Superior temporal gyrus (tissue), 1 donor: ENCODE data around the gene MRPL41.
A peak's percentile ranks its signal among the peaks of the same experiment; 100 is the strongest.
"Not testable (repeated sequence)": the region's sequence is repeated elsewhere in the genome, so short reads cannot be mapped to it uniquely, and the experiment has no call there.

Source experiments
- DNase-seq: peaks from one replicate; pipeline ENCODE4 v3.0.0-alpha.2; 2016; ENCODE audit errors: extremely low spot score

Gene MRPL41

DNA sequence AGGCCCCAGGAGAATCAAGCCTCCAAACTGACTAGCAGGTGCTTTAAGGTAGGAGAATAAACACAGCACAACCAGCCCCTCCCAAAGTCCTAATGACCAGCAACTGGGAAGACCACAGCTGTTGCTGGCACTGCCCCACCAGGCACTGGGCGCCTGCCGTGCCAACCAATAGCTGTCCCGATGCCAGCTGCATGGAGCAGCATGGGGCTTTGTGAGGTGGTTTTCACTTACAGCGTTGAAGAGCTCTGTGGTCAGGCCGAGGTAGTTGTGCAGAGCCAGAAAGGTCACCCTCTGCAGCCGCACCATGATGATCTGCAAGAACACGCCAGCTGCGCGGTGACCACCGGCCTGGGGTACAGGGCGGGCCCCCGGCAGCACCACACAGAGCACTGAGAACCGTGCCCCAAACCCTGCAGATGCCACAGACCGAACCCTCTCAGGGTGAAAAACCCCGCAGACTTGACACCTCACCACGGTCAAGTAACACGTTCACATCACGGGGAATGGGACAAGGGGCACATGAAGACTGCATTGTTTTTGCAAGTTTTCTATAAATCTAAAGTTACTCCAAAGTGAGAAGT is 30.2 kb upstream of the MRPL41 start:
- no peak for DNase-seq

GRCh38 chr9:137522746-137523455 is 28.8 kb upstream of the MRPL41 start:
- no peak for DNase-seq

DNA sequence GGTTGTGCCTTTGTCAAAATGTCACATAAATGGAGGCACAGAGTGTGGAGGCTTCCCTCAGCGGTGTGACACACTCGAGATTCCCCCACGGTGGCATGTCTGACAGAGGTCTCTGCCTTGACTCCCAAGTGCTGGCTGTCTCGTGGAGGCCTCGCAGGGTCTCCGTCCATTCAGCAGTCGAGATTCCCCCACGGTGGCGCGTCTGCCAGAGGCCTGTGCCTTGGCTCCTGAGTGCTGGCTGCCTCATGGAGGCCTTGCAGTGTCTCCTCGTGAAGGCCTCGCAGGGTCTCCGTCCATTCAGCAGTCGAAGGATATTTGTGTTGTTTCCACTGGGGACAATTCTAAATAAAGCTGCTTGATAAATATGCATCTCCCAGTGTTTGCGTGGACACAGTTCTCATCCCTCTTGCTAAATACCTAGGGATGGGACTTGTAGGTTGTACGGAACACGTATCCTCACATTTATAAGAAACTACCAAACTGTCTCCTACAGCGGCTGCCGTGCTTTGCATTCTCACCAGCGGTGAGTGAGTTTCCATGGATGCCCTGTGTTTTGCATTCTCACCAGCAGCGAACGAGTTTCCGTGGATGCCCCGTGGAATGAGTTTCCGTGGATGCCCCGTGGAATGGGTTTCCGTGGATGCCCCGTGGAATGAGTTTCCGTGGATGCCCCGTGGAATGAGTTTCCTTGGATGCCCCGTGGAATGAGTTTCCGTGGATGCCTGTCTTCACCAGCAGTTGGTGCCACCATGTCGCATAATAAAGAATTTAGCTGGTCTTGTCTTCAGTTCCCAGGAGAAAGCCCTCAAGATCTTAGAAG is 27.3 kb upstream of the MRPL41 start:
- DNase-seq = no peak

DNA sequence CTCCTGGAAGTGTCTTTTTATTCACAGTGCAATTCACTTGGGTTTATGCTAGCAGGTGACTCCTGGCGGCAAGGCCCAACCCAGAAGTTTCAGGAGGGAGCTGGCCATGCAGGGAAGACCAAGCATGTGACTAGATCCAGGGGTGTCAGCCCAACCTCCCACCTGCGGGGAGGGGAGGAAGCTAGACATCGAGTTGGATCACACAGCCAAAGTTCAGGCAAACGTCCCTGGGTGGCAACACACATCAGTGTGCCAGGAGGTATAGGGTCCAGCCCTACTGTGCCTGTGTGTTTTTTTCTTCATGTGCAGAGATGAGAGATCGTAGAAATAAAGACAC is 26.7 kb upstream of the MRPL41 start:
- no peak for DNase-seq

- DNase-seq = no peak
Measured at GRCh38 chr9:137530331-137530730, 21.3 kb upstream of the MRPL41 start.

DNA sequence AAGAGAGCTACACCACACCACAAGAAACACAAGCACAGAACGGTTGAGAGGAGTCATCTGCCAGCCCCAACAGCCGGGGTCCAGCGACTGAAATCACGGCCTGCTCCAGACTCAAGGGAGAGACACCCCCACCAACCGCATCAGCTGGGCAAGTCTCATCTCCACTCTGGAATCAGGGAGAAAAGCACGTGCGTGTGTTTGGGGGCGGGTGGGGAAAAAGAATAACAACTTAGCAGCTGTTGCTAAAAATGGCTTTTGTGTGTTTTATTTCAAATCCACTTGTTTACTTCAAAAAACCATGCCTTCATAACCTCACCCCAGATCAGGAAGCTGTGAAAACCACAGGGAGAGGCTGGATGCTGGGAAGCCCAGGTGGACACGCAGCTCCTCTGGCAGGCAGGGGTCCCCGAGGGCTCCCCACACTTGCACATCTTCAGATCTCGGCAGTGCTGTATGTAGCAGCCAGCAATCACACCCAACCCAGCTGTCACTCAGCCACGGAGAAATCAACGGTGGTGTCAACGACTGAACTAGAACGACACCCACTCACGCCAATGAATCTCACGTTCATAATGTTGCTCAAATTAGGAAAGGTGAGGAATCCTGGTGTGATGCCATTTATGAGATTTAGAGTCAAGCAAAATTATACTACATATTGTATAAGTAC is 20.4 kb upstream of the MRPL41 start:
- DNase-seq = no peak

DNA sequence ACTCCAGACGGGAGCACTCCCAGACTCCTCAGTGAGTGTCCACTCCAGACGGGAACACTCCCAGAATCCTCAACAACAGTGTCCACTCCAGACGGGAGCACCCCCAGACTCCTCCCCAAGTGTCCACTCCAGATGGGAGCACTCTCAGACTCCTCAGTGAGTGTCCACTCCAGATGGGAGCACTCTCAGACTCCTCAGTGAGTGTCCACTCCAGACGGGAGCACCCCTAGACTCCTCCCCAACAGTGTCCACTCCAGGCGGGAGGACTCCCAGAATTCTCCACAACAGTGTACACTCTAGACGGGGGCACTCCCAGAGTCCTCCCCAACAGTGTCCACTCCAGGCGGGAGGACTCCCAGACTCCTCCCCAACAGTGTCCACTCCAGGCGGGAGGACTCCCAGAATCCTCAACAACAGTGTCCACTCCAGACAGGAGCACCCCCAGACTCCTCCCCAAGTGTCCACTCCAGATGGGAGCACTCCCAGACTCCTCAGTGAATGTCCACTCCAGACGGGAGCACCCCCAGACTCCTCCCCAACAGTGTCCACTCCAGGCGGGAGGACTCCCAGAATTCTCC is 18.7 kb upstream of the MRPL41 start:
- DNase-seq = not testable (repeated sequence)

GRCh38 chr9:137534256-137535119 is 17.2 kb upstream of the MRPL41 start:
- peak; percentile 63 for DNase-seq

DNA sequence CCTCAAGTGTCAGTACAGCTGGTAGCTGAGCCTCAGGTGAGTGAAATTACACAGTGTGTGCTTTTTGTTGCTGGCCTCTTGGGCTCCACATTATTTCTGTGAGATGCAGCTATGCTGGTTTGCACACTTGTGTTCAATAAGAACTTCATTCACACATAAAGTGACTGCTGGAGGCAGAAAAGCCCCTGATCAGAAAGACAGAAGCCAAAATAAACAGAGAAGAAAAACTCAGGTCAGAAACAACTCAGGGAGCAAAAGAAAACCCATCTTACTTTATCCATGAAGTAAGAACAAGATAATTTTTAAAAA is 16.6 kb upstream of the MRPL41 start:
- DNase-seq = no peak

DNA sequence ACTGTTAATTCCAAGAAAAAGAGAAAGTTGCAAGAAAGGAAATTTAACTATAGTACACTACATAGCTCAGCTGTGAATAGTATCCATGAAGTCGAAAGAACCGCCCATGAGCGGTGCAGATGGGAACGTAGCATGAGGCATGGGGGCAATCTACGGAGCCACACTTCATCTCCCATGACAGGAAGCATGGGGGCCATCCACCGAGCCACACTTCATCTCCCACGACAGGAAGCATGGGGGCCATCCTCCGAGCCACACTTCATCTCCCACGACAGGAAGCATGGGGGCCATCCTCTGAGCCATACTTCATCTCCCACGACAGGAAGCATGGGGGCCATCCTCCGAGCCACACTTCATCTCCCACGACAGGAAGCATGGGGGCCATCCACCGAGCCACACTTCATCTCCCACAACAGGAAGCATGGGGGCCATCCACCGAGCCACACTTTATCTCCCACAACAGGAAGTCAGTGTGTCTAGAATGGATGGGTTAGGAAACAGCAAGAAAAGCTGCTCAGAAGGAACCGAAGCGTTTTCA is 15.0 kb upstream of the MRPL41 start:
- not testable (repeated sequence) for DNase-seq

DNA sequence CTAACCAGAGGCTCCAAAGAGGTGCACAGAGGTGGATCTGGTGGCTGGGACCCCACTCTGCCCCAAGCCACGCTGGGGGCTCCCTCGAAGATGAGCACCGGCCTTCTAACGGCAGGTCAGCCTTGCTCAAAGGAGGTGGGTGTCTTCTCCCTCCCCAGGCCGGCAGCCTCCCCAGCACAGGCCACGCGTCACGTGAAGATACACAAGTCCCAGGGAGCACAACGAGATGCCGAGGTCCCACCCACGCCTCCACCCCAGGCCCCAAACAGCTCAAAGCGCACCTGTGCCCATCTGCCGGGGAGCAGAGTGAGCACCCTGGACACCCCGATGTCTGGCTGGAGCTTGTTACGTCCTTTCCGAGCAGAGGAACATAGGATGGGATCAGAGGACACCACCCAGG is 13.6 kb upstream of the MRPL41 start:
- DNase-seq = no peak

DNA sequence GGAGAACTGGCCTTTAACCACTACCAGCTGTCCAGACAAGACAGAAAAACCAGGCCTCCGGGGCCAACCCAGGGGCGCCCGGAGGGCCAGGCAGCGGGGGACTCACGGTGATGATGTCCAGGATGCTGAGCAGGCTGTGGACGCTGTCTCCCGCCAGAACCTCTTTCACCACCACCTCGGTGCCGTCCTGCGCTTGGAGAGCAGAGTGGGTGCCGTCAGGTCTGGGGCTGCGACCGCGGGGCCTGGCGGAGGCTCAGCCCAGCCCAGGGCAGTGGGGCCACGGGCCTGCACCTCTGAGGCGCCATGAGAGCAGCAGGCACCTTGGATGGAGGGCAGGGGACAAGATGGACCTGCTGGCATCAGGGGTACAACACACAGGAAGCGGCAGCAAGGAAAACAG is 11.1 kb upstream of the MRPL41 start:
- no peak for DNase-seq

GRCh38 chr9:137542486-137542885 is 9.2 kb upstream of the MRPL41 start:
- no peak for DNase-seq

DNA sequence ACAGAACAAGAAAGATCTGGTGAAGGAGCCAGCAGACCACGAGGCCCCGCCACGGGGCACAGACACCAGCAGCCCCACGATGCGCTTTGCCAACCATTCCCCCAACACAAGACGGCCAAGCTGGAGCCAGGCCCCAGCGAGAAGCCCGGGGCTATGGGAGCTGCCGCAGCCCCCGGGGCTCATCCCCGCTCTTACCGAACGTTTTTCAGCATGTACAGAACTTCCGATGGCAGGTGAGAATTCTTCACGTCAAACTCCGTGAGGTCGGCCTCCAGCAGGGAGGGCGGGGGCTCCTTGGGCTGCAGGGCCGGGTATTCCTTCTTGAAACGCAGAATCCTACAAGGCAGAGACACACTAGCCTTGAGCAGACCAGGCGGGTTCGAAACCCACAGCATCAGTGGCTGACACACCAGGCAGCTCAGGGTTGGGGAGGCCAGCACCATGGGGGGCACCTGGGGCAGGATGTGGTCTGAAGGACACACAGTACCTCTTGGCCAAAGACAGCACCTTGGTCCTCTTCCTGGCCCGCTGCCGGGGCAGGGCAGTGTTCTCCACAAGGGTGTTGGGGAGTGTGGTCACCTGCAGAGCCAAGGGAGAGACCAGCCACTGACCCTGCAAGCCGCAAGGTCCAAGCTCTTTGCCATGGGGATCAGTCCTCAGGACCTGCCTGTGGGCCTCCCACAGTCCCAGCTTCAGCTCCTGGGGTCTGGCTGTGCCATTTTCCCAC is 8.3 kb upstream of the MRPL41 start:
- no peak for DNase-seq

- no peak for DNase-seq
Measured at GRCh38 chr9:137544176-137544760, 7.4 kb upstream of the MRPL41 start.

GRCh38 chr9:137545123-137545522 is 6.6 kb upstream of the MRPL41 start:
- DNase-seq = no peak

DNA sequence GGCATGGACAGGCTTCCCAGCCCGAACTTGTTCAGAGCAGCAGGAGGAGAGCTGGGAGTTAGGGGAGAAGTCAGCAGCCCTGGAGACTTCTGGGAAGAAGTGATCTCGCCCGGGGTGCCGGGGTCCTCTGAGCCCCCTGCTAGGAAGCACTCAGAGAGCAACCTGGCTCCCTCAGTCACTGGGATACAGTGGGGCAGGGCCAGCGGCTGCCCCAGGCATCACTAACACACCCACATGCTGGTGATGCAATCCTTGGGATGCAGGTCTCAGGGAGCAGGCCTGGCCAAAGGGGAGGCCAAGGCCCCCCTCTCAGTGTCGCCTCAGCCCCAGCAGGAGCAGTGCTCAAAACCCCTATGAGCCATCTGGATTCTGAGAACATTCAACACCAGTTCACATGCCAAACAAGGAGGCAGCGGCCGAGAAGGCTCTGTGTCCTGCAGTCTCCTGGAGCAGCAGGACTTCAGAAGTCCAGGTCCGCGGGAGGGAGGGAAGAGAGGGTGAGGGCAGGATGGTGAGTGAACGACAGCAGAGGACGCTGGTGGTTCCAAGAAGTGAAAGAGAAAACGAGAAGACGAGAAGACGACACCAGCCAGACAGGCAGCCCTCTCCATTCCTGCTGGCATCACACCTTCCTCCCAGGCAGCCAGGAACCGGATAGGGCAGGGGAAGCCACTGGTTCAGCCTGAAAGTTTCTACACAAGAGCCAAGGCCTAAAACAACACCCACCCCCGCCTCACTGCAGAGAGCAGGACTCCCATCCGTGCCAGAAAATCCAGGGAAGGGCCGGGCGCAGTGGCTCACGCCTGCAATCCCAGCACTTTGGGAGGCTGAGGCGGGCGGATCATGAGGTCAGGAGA is 3.8 kb upstream of the MRPL41 start:
- no peak for DNase-seq

GRCh38 chr9:137550231-137550621 is 1.5 kb upstream of the MRPL41 start, which contains the start of gene PNPLA7:
Gene PNPLA7, minus strand, starts transcription at chr9:137550402. Its CDS starts 205 bp downstream, at chr9:137550197.
- peak; percentile 87 for DNase-seq

GRCh38 chr9:137550958-137551263 is 768 bp upstream of the MRPL41 start:
- DNase-seq = not testable (repeated sequence)
